AG04449 (cell line): ENCODE measurements around the gene SLX9.
"Not testable (repeated sequence)": the region's sequence is repeated elsewhere in the genome, so short reads cannot be mapped to it uniquely, and the experiment has no call there.

Source experiments
- CTCF ChIA-PET: fragments of 350-600 bp; formaldehyde crosslinking; extraction: SDS; loops from one replicate; lab custom pipeline; 2021; ENCODE audit warnings: antibody characterized with exemption; lab: Yijun Ruan, JAX
- POLR2A ChIA-PET: fragments of 400-600, 350-600 bp; formaldehyde crosslinking; extraction: SDS; loops from one replicate; lab custom pipeline; 2020; ENCODE audit warnings: antibody characterized with exemption, inconsistent platforms; lab: Yijun Ruan, JAX
- DNase-seq: peaks from one replicate; pipeline ENCODE4 v3.0.0-alpha.2; 2010; ENCODE audit warnings: low read depth, low spot score
- H3K4me3 ChIP-seq: 2 replicates; pipeline ENCODE4 v1.5.1; 2011; ENCODE audit warnings: low read depth, mild to moderate bottlenecking, control low read depth, low read length
- CTCF ChIP-seq: IDR thresholded peaks from one replicate; pipeline ENCODE4 v1.5.1; 2011; ENCODE audit warnings: mild to moderate bottlenecking, moderate library complexity, low read length, control low read depth, inconsistent platforms; ENCODE audit not compliant: insufficient read depth; ENCODE audit errors: missing control alignments

The SLX9 gene

GRCh38 chr21:44908908-44909307, 30.9 kb upstream of the SLX9 start:
- no peak for DNase-seq
- ChIA-PET CTCF (no interaction called here), POLR2A (no interaction called here)
- H3K4me3 ChIP-seq, result no peak overlapping the region
- TF ChIP-seq CTCF, result no peak

GRCh38 chr21:44909719-44910118, 30.1 kb upstream of the SLX9 start:
- no peak for DNase-seq
- H3K4me3 ChIP-seq, result no peak overlapping the region
- POLR2A ChIA-PET, result no interaction called here
- CTCF ChIA-PET, result interaction anchor here (1.5 kb wide), 1 partner anchor 11 kb away, joined by 5 read pairs; no protein-coding TSS in a partner anchor
- TF ChIP-seq CTCF, result no peak

- no peak overlapping the region for H3K4me3 ChIP-seq
- no peak for DNase-seq
- TF ChIP-seq CTCF, result no peak
- CTCF ChIA-PET, result interaction anchor here (1.5 kb wide), 1 partner anchor 12 kb away, joined by 5 read pairs; no protein-coding TSS in a partner anchor
- POLR2A ChIA-PET, result no interaction called here
These were observed 29.4 kb upstream of the SLX9 start for GRCh38 chr21:44910229-44911067.

- CTCF ChIA-PET, result interaction anchor here (1.5 kb wide), 1 partner anchor 12 kb away, joined by 5 read pairs; no protein-coding TSS in a partner anchor
- TF ChIP-seq CTCF, result no peak
These were observed 28.8 kb upstream of the SLX9 start for GRCh38 chr21:44911068-44911383.

GRCh38 chr21:44911384-44912157, 28.3 kb upstream of the SLX9 start:
- ChIA-PET CTCF (no interaction called here), POLR2A (no interaction called here)
- DNase-seq, result no peak
- no peak overlapping the region for H3K4me3 ChIP-seq
- no peak for TF ChIP-seq CTCF

More at GRCh38 chr21:44911068-44911383, 28.8 kb upstream of the SLX9 start:
- POLR2A ChIA-PET, result no interaction called here
- DNase-seq, result no peak
- H3K4me3 ChIP-seq, result no peak overlapping the region

GRCh38 chr21:44912158-44912473, 27.7 kb upstream of the SLX9 start:
- POLR2A ChIA-PET, result no interaction called here
- no peak for TF ChIP-seq CTCF
- DNase-seq, result no peak
- H3K4me3 ChIP-seq, result no peak overlapping the region
- CTCF ChIA-PET, result no interaction called here

GRCh38 chr21:44912506-44913412, 27.1 kb upstream of the SLX9 start:
- CTCF ChIA-PET, result interaction anchor here (0.8 kb wide), 1 partner anchor 225 kb away, joined by 4 read pairs; no protein-coding TSS in a partner anchor
- DNase-seq, H3K4me3 ChIP-seq, POLR2A ChIA-PET: not testable (repeated sequence)
